Spleen (tissue), 7 donors: ENCODE data around the gene MEIS2.

ENCODE experiments used
- POLR2A ChIP-seq, 3 donors: fragments of 450-650 bp; IDR thresholded peaks; one replicate each; pipeline ENCODE4 v1.5.1; 2017; ENCODE audit warnings: antibody characterized with exemption in 3 of 3, mild to moderate bottlenecking in 1 of 3
- TF ChIP-seq, protein P1 (sequence below), 11 experiments: fragments of 200-600 bp in 7 of 11; fragments of 450-650 bp in 4 of 11; sonication (generic) in 4 of 11; IDR thresholded peaks in 8 of 11; conservative IDR thresholded peaks in 3 of 11; 1 replicate in 7 of 11; 2 replicates in 4 of 11; pipeline versions ENCODE4 v1.4.0 to v1.8.0; 2016 to 2021; ENCODE audit warnings: antibody characterized with exemption in 11 of 11, inconsistent platforms in 4 of 11, mild to moderate bottlenecking in 1 of 11
- donor health status: DM: no; HTN: no; CAD: no; lungs with moderate emphysema.
- donor health status: DM: no; HTN: no; CAD: no.
- donor health status: DM: no; HTN: no; CAD: no.

DNA sequence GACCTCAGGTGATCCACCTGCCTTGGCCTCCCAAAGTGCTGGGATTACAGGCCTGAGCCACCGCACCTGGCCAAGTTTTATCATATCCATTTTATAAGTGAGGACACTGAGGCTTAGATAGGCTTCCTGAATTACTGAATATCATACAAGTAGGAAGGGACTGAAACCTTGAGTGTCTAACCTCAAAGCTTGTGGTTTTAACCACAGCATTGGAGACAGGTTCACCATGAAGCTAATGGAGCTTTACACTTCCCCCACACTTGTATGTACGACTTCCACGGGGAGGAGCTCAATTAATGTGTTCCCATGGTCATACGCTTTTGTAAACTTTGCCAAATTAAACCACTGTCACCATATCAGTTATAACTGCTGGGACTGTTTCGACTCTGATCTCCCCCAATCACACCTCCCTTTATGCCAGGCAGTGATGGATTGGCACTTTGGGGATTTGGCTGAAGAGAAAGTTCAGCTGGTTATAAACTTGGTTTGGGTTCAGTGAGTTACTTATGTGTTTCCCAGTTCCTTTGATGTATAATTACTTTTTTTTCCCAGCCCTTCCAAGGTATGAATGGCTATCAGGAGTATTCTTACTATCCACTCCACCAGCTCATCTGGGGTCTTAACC is 38.4 kb upstream of the MEIS2 start:
- no peak for TF ChIP-seq POLR2A (IDR thresholded peaks at IDR 0.05)
- TF ChIP-seq, protein P1, sequence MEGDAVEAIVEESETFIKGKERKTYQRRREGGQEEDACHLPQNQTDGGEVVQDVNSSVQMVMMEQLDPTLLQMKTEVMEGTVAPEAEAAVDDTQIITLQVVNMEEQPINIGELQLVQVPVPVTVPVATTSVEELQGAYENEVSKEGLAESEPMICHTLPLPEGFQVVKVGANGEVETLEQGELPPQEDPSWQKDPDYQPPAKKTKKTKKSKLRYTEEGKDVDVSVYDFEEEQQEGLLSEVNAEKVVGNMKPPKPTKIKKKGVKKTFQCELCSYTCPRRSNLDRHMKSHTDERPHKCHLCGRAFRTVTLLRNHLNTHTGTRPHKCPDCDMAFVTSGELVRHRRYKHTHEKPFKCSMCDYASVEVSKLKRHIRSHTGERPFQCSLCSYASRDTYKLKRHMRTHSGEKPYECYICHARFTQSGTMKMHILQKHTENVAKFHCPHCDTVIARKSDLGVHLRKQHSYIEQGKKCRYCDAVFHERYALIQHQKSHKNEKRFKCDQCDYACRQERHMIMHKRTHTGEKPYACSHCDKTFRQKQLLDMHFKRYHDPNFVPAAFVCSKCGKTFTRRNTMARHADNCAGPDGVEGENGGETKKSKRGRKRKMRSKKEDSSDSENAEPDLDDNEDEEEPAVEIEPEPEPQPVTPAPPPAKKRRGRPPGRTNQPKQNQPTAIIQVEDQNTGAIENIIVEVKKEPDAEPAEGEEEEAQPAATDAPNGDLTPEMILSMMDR (IDR thresholded peaks at IDR 0.05 in 8 of 11, conservative IDR thresholded peaks at IDR 0.05 in 3 of 11), result no peak
